Measurements from ENCODE around the gene MTIF3. TPM values are rescaled to one million over a fixed set of nuclear protein-coding genes. Genes with fewer than 3 reads are reported as not detected.
A peak's percentile ranks its signal among the peaks of the same experiment; 100 is the strongest.

MTIF3 gene
- total RNA-seq, 4 donors from 2014 or later: 27.7 to 98.3 (median 66.7) TPM

DNA sequence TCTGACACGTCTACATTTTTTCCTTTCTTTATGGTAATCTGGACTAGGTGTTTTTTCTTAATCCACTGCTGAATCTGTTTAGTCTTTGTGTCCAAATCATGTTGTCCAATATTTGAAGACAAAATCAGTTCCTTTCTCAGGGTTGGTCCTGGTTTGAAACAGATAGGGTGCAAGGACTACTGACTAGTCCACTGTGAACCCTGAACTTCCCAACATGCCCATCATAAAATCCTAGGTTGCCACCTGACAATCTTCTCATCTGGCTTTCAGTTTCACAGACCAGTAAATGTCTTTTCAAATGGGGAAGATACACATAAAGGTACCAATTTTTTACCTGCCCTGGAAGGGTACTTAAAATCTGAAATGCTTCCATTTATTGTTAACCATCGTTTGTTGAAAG, 13.2 kb downstream of the MTIF3 start:
- no peak for DNase-seq
- TF ChIP-seq EP300 (IDR thresholded peaks at IDR 0.05; ENCODE audit: low read depth) (no peak), POLR2A (IDR thresholded peaks at IDR 0.05) (no peak), POLR2AphosphoS5 (IDR thresholded peaks at IDR 0.05) (no peak)
- TF ChIP-seq, protein P1, sequence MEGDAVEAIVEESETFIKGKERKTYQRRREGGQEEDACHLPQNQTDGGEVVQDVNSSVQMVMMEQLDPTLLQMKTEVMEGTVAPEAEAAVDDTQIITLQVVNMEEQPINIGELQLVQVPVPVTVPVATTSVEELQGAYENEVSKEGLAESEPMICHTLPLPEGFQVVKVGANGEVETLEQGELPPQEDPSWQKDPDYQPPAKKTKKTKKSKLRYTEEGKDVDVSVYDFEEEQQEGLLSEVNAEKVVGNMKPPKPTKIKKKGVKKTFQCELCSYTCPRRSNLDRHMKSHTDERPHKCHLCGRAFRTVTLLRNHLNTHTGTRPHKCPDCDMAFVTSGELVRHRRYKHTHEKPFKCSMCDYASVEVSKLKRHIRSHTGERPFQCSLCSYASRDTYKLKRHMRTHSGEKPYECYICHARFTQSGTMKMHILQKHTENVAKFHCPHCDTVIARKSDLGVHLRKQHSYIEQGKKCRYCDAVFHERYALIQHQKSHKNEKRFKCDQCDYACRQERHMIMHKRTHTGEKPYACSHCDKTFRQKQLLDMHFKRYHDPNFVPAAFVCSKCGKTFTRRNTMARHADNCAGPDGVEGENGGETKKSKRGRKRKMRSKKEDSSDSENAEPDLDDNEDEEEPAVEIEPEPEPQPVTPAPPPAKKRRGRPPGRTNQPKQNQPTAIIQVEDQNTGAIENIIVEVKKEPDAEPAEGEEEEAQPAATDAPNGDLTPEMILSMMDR (IDR thresholded peaks at IDR 0.05): no peak
- WGBS, 2 donors (ENCODE audit: low coverage in 1 of 2): 94 to 95% methylated on average over 2 of the region's 2 CpGs
- intact Hi-C loops (cut with DNase I; ENCODE audit: low total_unique reads) (no loop called here), in situ Hi-C loops (cut with MboI; ENCODE audit: low pct_ligation_motif_present in 1 of 4, low pct_unique_long_range_greater_than_20kb in 1 of 4, low sequenced_read_pairs in 3 of 4) (no loop called here)
- no peak overlapping the region for H3K27ac ChIP-seq
- H3K4me1 ChIP-seq: peaks cover 0 to 11% (median 5%) of the 10 kb centered on the region in 4 donors
- H3K9me3 ChIP-seq: no peaks in the 10 kb centered on the region
- peaks cover 0 to 52% (median 27%) of the 10 kb centered on the region in 4 donors for H3K36me3 ChIP-seq
- H3K27me3 ChIP-seq: no peaks in the 10 kb centered on the region
- no peak overlapping the region for H3K4me3 ChIP-seq

DNA sequence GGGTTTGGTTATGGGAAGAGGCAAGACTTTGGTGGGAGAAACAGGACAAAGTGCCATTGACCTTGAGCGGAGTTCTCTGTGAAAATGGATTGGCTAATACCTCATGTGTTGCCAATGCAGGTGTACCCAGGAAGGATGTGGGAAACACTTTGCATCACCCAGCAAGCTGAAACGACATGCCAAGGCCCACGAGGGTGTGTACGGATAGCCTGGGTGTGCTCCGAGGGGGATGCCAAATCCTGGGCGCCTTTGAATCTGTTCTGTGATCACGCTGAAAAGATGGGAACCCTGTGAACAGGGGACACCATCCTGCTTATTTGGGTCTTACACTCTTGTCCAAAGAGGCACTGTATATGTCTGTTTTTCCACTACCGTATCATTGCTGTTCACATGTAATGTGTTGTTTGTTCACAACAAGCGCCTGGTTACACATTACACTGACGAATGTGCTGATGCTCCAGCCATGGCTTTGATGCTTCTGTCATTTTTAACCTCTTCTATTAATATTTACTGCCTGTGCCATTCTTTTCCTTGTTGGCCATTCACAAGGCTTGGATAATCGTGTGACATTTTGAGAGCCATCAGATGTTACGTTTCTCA, 17.7 kb downstream of the MTIF3 start:
- peaks cover 0 to 2% (median under 1%) of the 10 kb centered on the region in 4 donors for H3K4me1 ChIP-seq
- DNase-seq: no peak
- in situ Hi-C loops (cut with MboI; ENCODE audit: low pct_ligation_motif_present in 1 of 4, low pct_unique_long_range_greater_than_20kb in 1 of 4, low sequenced_read_pairs in 3 of 4) (no loop called here), intact Hi-C loops (cut with DNase I; ENCODE audit: low total_unique reads) (no loop called here)
- 82 to 84% methylated on average over 4 to 12 of the region's 12 CpGs for WGBS, 2 donors (ENCODE audit: low coverage in 1 of 2)
- no peak overlapping the region for H3K4me3 ChIP-seq
- H3K36me3 ChIP-seq: peaks cover 0 to 63% (median 26%) of the 10 kb centered on the region in 4 donors
- H3K27ac ChIP-seq: no peak overlapping the region
- no peaks in the 10 kb centered on the region for H3K9me3 ChIP-seq
- H3K27me3 ChIP-seq: no peaks in the 10 kb centered on the region
- TF ChIP-seq POLR2A (IDR thresholded peaks at IDR 0.05) (no peak), EP300 (IDR thresholded peaks at IDR 0.05; ENCODE audit: low read depth) (no peak), POLR2AphosphoS5 (IDR thresholded peaks at IDR 0.05) (no peak)
- TF ChIP-seq, protein P1 (IDR thresholded peaks at IDR 0.05): no peak

- in situ Hi-C loops (cut with MboI; ENCODE audit: low pct_ligation_motif_present in 1 of 4, low pct_unique_long_range_greater_than_20kb in 1 of 4, low sequenced_read_pairs in 3 of 4): no loop called here
- Histone ChIP-seq H3K27ac (no peak overlapping the region), H3K9me3 (no peaks in the 10 kb centered on the region), H3K27me3 (no peaks in the 10 kb centered on the region), H3K36me3 (peaks cover 0 to 63% (median 26%) of the 10 kb centered on the region in 4 donors), H3K4me1 (peaks cover 2 to 7% (median 4%) of the 10 kb centered on the region in 4 donors), H3K4me3 (no peak overlapping the region)
- no peak for TF ChIP-seq POLR2AphosphoS5 (IDR thresholded peaks at IDR 0.05)
- TF ChIP-seq POLR2A (IDR thresholded peaks at IDR 0.05): no peak
- TF ChIP-seq, protein P1 (IDR thresholded peaks at IDR 0.05): no peak
- TF ChIP-seq EP300 (IDR thresholded peaks at IDR 0.05; ENCODE audit: low read depth): no peak
- intact Hi-C loops (cut with DNase I; ENCODE audit: low total_unique reads): no loop called here
- 83 to 85% methylated on average over 2 to 3 of the region's 3 CpGs for WGBS, 2 donors (ENCODE audit: low coverage in 1 of 2)
- no peak for DNase-seq
Observed at GRCh38 chr13:27432180-27432579, 18.2 kb downstream of the MTIF3 start.

DNA sequence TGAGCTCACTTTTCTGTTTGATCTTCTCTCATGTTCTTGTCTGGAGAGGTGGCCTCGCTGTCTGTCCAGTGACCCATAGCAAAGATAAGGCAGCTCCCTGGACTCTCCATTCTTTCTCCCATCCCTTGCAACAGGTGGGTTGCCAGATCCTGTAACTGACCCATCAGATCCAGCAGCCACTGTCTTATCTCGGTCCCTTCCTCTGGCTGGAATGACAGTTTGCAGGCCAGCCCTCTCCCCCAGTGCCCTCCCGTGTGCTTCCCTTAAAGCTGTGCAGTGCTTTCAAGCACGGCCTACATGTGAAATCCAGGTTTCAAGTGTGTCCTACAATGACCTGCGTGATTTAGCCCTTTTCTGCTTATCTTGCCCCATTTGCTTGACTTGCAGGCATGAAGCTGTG, 22.2 kb downstream of the MTIF3 start:
- 95 to 100% methylated on average over 1 to 5 of the region's 5 CpGs for WGBS, 2 donors (ENCODE audit: low coverage in 1 of 2)
- H3K27ac ChIP-seq: peak overlapping the region in 1 of 4 donors; percentile 92
- in situ Hi-C loops (cut with MboI; ENCODE audit: low pct_ligation_motif_present in 1 of 4, low pct_unique_long_range_greater_than_20kb in 1 of 4, low sequenced_read_pairs in 3 of 4): no loop called here

More for the DNA sequence above, 22.2 kb downstream of the MTIF3 start:
- Histone ChIP-seq H3K36me3 (peaks cover 0 to 40% (median 8%) of the 10 kb centered on the region in 4 donors), H3K4me3 (no peak overlapping the region), H3K9me3 (no peaks in the 10 kb centered on the region), H3K4me1 (peaks cover 16 to 37% (median 31%) of the 10 kb centered on the region in 4 donors), H3K27me3 (no peaks in the 10 kb centered on the region)
- intact Hi-C loops (cut with DNase I; ENCODE audit: low total_unique reads): loop anchor here (10.0 kb wide), 1 partner anchor 187 kb away; no protein-coding TSS in a partner anchor
- DNase-seq: no peak
- TF ChIP-seq EP300 (IDR thresholded peaks at IDR 0.05; ENCODE audit: low read depth) (no peak), POLR2AphosphoS5 (IDR thresholded peaks at IDR 0.05) (no peak), POLR2A (IDR thresholded peaks at IDR 0.05) (no peak)
- TF ChIP-seq, protein P1 (IDR thresholded peaks at IDR 0.05): no peak
